ENCODE data around the gene ATP5F1C.
A peak's percentile ranks its signal among the peaks of the same experiment; 100 is the strongest.

Gene ATP5F1C

GRCh38 chr10:7818295-7819120 lies 30.5 kb downstream of the ATP5F1C start, which contains the start of gene TAF3 (continued):
- TF ChIP-seq ZNF488 (tag by site-specific recombination; IDR thresholded peaks at IDR 0.05) (no peak), ZNF660 (tag by site-specific recombination; IDR thresholded peaks at IDR 0.05) (no peak; the same call in 1 of the 2 replicates), ZNF175 (tag by site-specific recombination; IDR thresholded peaks at IDR 0.05) (no peak), ATF2 (tag by site-specific recombination; IDR thresholded peaks at IDR 0.05; ENCODE audit: low read depth) (no peak), SETDB1 (IDR thresholded peaks at IDR 0.05; ENCODE audit: insufficient read length, low read length) (no peak), KLF1 (tag by site-specific recombination; IDR thresholded peaks at IDR 0.05) (peak; percentile 65), PBX3 (CRISPR knock-in tag; IDR thresholded peaks at IDR 0.05) (peak; percentile 72; the same call in 1 of the 2 replicates), ZNF624 (tag by site-specific recombination; IDR thresholded peaks at IDR 0.05) (no peak), GLI2 (tag by site-specific recombination; IDR thresholded peaks at IDR 0.05; ENCODE audit: borderline replicate concordance, low read depth) (no peak), EGR2 (tag by site-specific recombination; IDR thresholded peaks at IDR 0.05; ENCODE audit: low read depth) (peak; percentile 91), ZBTB1 (tag by site-specific recombination; IDR thresholded peaks at IDR 0.05) (no peak), ZNF416 (tag by site-specific recombination; IDR thresholded peaks at IDR 0.05) (no peak), ZNF600 (tag by site-specific recombination; IDR thresholded peaks at IDR 0.05) (peak; percentile 46; the same call in 1 of the 2 replicates), PATZ1 (tag by site-specific recombination; IDR thresholded peaks at IDR 0.05) (peak; percentile 93), ZNF335 (tag by site-specific recombination; conservative IDR thresholded peaks at IDR 0.05) (peak; percentile 59; the same call in 1 of the 2 replicates), ZBTB20 (tag by site-specific recombination; IDR thresholded peaks at IDR 0.05) (peak; percentile 90), ZNF544 (tag by site-specific recombination; IDR thresholded peaks at IDR 0.05) (no peak), ZNF548 (tag by site-specific recombination; IDR thresholded peaks at IDR 0.05) (no peak; the same call in 1 of the 2 replicates), BCL11B (tag by site-specific recombination; IDR thresholded peaks at IDR 0.05; ENCODE audit: low read depth) (no peak), ZNF311 (tag by site-specific recombination; IDR thresholded peaks at IDR 0.05; ENCODE audit: borderline replicate concordance) (no peak), ZNF704 (tag by site-specific recombination; IDR thresholded peaks at IDR 0.05) (peak; percentile 100), ZNF302 (tag by site-specific recombination; IDR thresholded peaks at IDR 0.05; ENCODE audit: low read depth) (no peak), RBAK (tag by site-specific recombination; IDR thresholded peaks at IDR 0.05) (no peak), ZNF747 (tag by site-specific recombination; IDR thresholded peaks at IDR 0.05) (no peak), KLF10 (tag by site-specific recombination; IDR thresholded peaks at IDR 0.05) (0 out of 2 replicates have a peak, but pooled peaks have one; percentile 16), KLF17 (tag by site-specific recombination; IDR thresholded peaks at IDR 0.05) (peak; percentile 68; the same call in 1 of the 2 replicates), REPIN1 (tag by site-specific recombination; IDR thresholded peaks at IDR 0.05; ENCODE audit: low read depth) (no peak), ZNF211 (tag by site-specific recombination; IDR thresholded peaks at IDR 0.05; ENCODE audit: low read depth) (no peak), HOXC10 (CRISPR knock-in tag; IDR thresholded peaks at IDR 0.05) (no peak), ZNF677 (tag by site-specific recombination; IDR thresholded peaks at IDR 0.05) (no peak), ZFP37 (tag by site-specific recombination; IDR thresholded peaks at IDR 0.05) (peak; percentile 82; the same call in 1 of the 2 replicates), ZNF510 (tag by site-specific recombination; IDR thresholded peaks at IDR 0.05; ENCODE audit: insufficient replicate concordance) (no peak)
